Measurements from ENCODE around the gene CXCL16.

The CXCL16 gene

DNA sequence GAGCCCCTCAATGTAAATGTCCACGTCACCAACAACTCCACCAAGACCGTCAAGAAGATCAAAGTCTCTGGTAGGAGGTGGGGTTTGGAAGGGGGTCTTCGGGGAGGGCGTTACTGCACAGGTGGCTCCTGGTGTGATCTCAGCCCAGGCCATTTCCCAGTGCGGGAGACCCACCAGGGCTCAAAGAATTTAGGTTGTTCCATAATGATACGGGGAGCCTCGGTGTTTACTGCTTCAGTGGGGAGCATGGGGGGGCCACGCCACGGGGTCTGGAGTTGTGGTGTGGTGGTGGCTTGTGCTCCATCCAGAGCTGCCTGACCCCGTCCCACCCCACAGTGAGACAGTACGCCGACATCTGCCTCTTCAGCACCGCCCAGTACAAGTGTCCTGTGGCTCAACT, 21.5 kb downstream of the CXCL16 start:
- TF ChIP-seq RAD21 (IDR thresholded peaks at IDR 0.05; ENCODE audit: low read depth) (no peak), EGR1 (IDR thresholded peaks at IDR 0.05) (no peak), NFIC (IDR thresholded peaks at IDR 0.05) (no peak), TAF1 (IDR thresholded peaks at IDR 0.05; ENCODE audit: low read depth) (no peak), CREB1 (IDR thresholded peaks at IDR 0.05; ENCODE audit: low read depth) (no peak), YY1 (IDR thresholded peaks at IDR 0.05; ENCODE audit: low read depth) (no peak), TCF12 (IDR thresholded peaks at IDR 0.05; ENCODE audit: low read depth) (no peak), CEBPB (IDR thresholded peaks at IDR 0.05) (no peak), FOXM1 (IDR thresholded peaks at IDR 0.05; ENCODE audit: borderline replicate concordance, low read depth) (no peak), ZBTB7A (IDR thresholded peaks at IDR 0.05; ENCODE audit: low read depth) (no peak), EP300 (IDR thresholded peaks at IDR 0.05; ENCODE audit: borderline replicate concordance) (no peak), TEAD4 (IDR thresholded peaks at IDR 0.05) (no peak)
- TF ChIP-seq, protein P1, sequence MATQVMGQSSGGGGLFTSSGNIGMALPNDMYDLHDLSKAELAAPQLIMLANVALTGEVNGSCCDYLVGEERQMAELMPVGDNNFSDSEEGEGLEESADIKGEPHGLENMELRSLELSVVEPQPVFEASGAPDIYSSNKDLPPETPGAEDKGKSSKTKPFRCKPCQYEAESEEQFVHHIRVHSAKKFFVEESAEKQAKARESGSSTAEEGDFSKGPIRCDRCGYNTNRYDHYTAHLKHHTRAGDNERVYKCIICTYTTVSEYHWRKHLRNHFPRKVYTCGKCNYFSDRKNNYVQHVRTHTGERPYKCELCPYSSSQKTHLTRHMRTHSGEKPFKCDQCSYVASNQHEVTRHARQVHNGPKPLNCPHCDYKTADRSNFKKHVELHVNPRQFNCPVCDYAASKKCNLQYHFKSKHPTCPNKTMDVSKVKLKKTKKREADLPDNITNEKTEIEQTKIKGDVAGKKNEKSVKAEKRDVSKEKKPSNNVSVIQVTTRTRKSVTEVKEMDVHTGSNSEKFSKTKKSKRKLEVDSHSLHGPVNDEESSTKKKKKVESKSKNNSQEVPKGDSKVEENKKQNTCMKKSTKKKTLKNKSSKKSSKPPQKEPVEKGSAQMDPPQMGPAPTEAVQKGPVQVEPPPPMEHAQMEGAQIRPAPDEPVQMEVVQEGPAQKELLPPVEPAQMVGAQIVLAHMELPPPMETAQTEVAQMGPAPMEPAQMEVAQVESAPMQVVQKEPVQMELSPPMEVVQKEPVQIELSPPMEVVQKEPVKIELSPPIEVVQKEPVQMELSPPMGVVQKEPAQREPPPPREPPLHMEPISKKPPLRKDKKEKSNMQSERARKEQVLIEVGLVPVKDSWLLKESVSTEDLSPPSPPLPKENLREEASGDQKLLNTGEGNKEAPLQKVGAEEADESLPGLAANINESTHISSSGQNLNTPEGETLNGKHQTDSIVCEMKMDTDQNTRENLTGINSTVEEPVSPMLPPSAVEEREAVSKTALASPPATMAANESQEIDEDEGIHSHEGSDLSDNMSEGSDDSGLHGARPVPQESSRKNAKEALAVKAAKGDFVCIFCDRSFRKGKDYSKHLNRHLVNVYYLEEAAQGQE (IDR thresholded peaks at IDR 0.05; ENCODE audit: low read depth), result no peak
- TF ChIP-seq, protein P2, sequence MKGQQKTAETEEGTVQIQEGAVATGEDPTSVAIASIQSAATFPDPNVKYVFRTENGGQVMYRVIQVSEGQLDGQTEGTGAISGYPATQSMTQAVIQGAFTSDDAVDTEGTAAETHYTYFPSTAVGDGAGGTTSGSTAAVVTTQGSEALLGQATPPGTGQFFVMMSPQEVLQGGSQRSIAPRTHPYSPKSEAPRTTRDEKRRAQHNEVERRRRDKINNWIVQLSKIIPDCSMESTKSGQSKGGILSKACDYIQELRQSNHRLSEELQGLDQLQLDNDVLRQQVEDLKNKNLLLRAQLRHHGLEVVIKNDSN (IDR thresholded peaks at IDR 0.05), result no peak
- TF ChIP-seq, protein P3, sequence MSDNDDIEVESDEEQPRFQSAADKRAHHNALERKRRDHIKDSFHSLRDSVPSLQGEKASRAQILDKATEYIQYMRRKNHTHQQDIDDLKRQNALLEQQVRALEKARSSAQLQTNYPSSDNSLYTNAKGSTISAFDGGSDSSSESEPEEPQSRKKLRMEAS (IDR thresholded peaks at IDR 0.05), result no peak

DNA sequence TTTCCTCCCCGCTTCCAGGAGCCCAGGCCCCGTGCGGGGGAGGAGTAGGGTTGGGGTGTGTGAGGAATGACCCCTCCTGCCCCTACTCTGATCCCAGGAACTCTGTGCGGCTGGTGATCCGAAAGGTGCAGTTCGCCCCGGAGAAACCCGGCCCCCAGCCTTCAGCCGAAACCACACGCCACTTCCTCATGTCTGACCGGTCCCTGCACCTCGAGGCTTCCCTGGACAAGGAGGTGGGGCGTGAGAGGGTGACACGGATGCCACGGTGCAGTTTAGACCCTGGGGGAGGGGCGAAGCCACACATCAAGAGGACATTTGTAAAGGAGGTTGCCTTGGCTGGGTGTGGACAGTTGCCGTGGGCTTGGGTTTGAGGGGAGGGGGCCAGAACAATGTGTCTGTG, 21.9 kb downstream of the CXCL16 start:
- TF ChIP-seq ZBTB7A (IDR thresholded peaks at IDR 0.05; ENCODE audit: low read depth) (no peak), EP300 (IDR thresholded peaks at IDR 0.05; ENCODE audit: borderline replicate concordance) (no peak), EGR1 (IDR thresholded peaks at IDR 0.05) (no peak), RAD21 (IDR thresholded peaks at IDR 0.05; ENCODE audit: low read depth) (no peak), FOXM1 (IDR thresholded peaks at IDR 0.05; ENCODE audit: borderline replicate concordance, low read depth) (no peak), CREB1 (IDR thresholded peaks at IDR 0.05; ENCODE audit: low read depth) (no peak), TAF1 (IDR thresholded peaks at IDR 0.05; ENCODE audit: low read depth) (no peak), CEBPB (IDR thresholded peaks at IDR 0.05) (no peak), NFIC (IDR thresholded peaks at IDR 0.05) (no peak), TCF12 (IDR thresholded peaks at IDR 0.05; ENCODE audit: low read depth) (no peak), TEAD4 (IDR thresholded peaks at IDR 0.05) (no peak), YY1 (IDR thresholded peaks at IDR 0.05; ENCODE audit: low read depth) (no peak)
- TF ChIP-seq, protein P1 (IDR thresholded peaks at IDR 0.05; ENCODE audit: low read depth), result no peak
- TF ChIP-seq, protein P3 (IDR thresholded peaks at IDR 0.05), result no peak
- TF ChIP-seq, protein P2 (IDR thresholded peaks at IDR 0.05), result no peak

DNA sequence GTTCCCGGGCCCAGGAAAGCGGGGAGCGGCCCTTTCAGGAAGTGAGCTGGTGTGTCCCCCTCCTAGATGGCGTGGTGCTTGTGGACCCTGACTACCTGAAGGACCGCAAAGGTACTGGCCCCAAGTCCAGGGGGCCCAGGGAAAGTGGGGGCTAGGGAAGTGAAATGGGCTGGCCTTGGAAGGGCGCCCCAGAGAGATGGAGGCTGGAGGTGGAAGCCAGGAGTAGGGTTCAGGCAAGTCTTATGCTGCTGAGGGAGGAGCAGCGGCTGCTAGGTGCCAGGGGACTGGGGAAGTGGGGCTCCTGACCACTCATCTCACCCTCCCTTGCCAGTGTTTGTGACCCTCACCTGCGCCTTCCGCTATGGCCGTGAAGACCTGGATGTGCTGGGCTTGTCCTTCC, 23.6 kb downstream of the CXCL16 start:
- TF ChIP-seq EGR1 (IDR thresholded peaks at IDR 0.05) (no peak), YY1 (IDR thresholded peaks at IDR 0.05; ENCODE audit: low read depth) (no peak), EP300 (IDR thresholded peaks at IDR 0.05; ENCODE audit: borderline replicate concordance) (no peak), TEAD4 (IDR thresholded peaks at IDR 0.05) (no peak), NFIC (IDR thresholded peaks at IDR 0.05) (no peak), CEBPB (IDR thresholded peaks at IDR 0.05) (no peak), CREB1 (IDR thresholded peaks at IDR 0.05; ENCODE audit: low read depth) (no peak), ZBTB7A (IDR thresholded peaks at IDR 0.05; ENCODE audit: low read depth) (no peak), FOXM1 (IDR thresholded peaks at IDR 0.05; ENCODE audit: borderline replicate concordance, low read depth) (no peak), RAD21 (IDR thresholded peaks at IDR 0.05; ENCODE audit: low read depth) (no peak), TCF12 (IDR thresholded peaks at IDR 0.05; ENCODE audit: low read depth) (no peak), TAF1 (IDR thresholded peaks at IDR 0.05; ENCODE audit: low read depth) (no peak)
- TF ChIP-seq, protein P3 (IDR thresholded peaks at IDR 0.05), result no peak
- TF ChIP-seq, protein P1 (IDR thresholded peaks at IDR 0.05; ENCODE audit: low read depth), result no peak
- TF ChIP-seq, protein P2 (IDR thresholded peaks at IDR 0.05), result no peak
